Measurements from ENCODE around the gene SLC8A1. TPM values are rescaled to one million over a fixed set of nuclear protein-coding genes. Genes with fewer than 3 reads are reported as not detected.

Gene SLC8A1
- total and polyA plus RNA-seq, 2 of the 13 experiments (the other 11 are each of a cell fraction or from before 2014, with no cell fraction given), result not detected

DNA sequence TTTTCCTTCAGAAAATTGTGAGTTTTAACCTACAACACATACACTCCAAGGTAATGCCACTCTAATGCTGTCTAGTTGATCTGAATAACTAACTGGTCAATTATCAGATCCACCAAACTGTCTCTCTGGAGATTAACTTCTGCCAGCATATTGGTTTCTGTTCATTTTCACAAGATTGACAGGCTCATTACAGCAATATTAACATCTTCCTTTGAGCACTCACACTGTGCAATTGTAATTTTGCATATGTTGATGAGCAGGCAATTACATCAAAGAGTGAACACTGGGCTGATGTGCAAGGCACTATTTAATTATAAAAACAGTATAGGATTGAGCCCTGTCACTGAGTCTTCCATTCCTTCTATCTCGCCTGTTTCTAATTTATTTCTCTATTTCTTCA lies 197.3 kb downstream of the SLC8A1 start (continued):
- TF ChIP-seq YEATS2 (CRISPR knock-in tag; IDR thresholded peaks at IDR 0.05; ENCODE audit: borderline replicate concordance) (no peak), NONO (IDR thresholded peaks at IDR 0.05) (no peak), NONO (CRISPR knock-in tag; conservative IDR thresholded peaks at IDR 0.05) (no peak), ZNF576 (CRISPR knock-in tag; IDR thresholded peaks at IDR 0.05) (no peak)
- TF ChIP-seq, protein P1, sequence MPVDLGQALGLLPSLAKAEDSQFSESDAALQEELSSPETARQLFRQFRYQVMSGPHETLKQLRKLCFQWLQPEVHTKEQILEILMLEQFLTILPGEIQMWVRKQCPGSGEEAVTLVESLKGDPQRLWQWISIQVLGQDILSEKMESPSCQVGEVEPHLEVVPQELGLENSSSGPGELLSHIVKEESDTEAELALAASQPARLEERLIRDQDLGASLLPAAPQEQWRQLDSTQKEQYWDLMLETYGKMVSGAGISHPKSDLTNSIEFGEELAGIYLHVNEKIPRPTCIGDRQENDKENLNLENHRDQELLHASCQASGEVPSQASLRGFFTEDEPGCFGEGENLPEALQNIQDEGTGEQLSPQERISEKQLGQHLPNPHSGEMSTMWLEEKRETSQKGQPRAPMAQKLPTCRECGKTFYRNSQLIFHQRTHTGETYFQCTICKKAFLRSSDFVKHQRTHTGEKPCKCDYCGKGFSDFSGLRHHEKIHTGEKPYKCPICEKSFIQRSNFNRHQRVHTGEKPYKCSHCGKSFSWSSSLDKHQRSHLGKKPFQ (CRISPR knock-in tag; IDR thresholded peaks at IDR 0.05; ENCODE audit: insufficient replicate concordance), result no peak

GRCh38 chr2:40251137-40251536 lies 200.8 kb downstream of the SLC8A1 start:
- no peak for ATAC-seq
- no peak for DNase-seq (ENCODE audit: low spot score)
- ChIA-PET CTCF (ENCODE audit: low intra/inter-chr PET ratio, low total read pairs) (no interaction called here), POLR2A (no interaction called here)
- in situ Hi-C loops (cut with HindIII; ENCODE audit: extremely low pct_ligation_motif_present, low pct_unique_long_range_greater_than_20kb) (no loop called here), intact Hi-C loops (cut with micrococcal nuclease; ENCODE audit: unreplicated experiment) (no loop called here)
- TF ChIP-seq, protein P2, sequence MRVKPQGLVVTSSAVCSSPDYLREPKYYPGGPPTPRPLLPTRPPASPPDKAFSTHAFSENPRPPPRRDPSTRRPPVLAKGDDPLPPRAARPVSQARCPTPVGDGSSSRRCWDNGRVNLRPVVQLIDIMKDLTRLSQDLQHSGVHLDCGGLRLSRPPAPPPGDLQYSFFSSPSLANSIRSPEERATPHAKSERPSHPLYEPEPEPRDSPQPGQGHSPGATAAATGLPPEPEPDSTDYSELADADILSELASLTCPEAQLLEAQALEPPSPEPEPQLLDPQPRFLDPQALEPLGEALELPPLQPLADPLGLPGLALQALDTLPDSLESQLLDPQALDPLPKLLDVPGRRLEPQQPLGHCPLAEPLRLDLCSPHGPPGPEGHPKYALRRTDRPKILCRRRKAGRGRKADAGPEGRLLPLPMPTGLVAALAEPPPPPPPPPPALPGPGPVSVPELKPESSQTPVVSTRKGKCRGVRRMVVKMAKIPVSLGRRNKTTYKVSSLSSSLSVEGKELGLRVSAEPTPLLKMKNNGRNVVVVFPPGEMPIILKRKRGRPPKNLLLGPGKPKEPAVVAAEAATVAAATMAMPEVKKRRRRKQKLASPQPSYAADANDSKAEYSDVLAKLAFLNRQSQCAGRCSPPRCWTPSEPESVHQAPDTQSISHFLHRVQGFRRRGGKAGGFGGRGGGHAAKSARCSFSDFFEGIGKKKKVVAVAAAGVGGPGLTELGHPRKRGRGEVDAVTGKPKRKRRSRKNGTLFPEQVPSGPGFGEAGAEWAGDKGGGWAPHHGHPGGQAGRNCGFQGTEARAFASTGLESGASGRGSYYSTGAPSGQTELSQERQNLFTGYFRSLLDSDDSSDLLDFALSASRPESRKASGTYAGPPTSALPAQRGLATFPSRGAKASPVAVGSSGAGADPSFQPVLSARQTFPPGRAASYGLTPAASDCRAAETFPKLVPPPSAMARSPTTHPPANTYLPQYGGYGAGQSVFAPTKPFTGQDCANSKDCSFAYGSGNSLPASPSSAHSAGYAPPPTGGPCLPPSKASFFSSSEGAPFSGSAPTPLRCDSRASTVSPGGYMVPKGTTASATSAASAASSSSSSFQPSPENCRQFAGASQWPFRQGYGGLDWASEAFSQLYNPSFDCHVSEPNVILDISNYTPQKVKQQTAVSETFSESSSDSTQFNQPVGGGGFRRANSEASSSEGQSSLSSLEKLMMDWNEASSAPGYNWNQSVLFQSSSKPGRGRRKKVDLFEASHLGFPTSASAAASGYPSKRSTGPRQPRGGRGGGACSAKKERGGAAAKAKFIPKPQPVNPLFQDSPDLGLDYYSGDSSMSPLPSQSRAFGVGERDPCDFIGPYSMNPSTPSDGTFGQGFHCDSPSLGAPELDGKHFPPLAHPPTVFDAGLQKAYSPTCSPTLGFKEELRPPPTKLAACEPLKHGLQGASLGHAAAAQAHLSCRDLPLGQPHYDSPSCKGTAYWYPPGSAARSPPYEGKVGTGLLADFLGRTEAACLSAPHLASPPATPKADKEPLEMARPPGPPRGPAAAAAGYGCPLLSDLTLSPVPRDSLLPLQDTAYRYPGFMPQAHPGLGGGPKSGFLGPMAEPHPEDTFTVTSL (CRISPR knock-in tag; IDR thresholded peaks at IDR 0.05; ENCODE audit: borderline replicate concordance), result no peak
- no peak for TF ChIP-seq ZFAT (CRISPR knock-in tag; conservative IDR thresholded peaks at IDR 0.05)
- no peak for TF ChIP-seq ELF1 (CRISPR knock-in tag; IDR thresholded peaks at IDR 0.05)
- TF ChIP-seq ZBTB21 (CRISPR knock-in tag; IDR thresholded peaks at IDR 0.05), result no peak
- no peak for TF ChIP-seq ZMYM2 (CRISPR knock-in tag; IDR thresholded peaks at IDR 0.05)
- no peak for TF ChIP-seq FLYWCH1 (CRISPR knock-in tag; IDR thresholded peaks at IDR 0.05)
- no peak for TF ChIP-seq HIVEP1 (CRISPR knock-in tag; IDR thresholded peaks at IDR 0.05)
- TF ChIP-seq ZBTB8A (CRISPR knock-in tag; IDR thresholded peaks at IDR 0.05; ENCODE audit: borderline replicate concordance, low read depth), result no peak
- TF ChIP-seq SAP130 (CRISPR knock-in tag; IDR thresholded peaks at IDR 0.05; ENCODE audit: low read depth), result no peak
- no peak for TF ChIP-seq ZNF703 (CRISPR knock-in tag; IDR thresholded peaks at IDR 0.05; ENCODE audit: borderline replicate concordance)
- no peak for TF ChIP-seq FOSL1 (CRISPR knock-in tag; IDR thresholded peaks at IDR 0.05; ENCODE audit: borderline replicate concordance)
- no peaks in the 10 kb centered on the region for H3K4me1 ChIP-seq (ENCODE audit: insufficient read depth, low read length)
- no peak overlapping the region for H2AFZ ChIP-seq (ENCODE audit: low read length)
- H3K27ac ChIP-seq (ENCODE audit: extremely low read length, insufficient read depth, low read length), result no peak overlapping the region
- H3K4me2 ChIP-seq (ENCODE audit: low read depth, low read length), result no peak overlapping the region
- no TSS peak for BruUV-seq (replicated peaks)
- WGBS (ENCODE audit: low lambda C conversion rate), result 11% methylated on average over 2 of the region's 2 CpGs
- no peak overlapping the region for H3K4me3 ChIP-seq (replicated peaks in 1 of 3; ENCODE audit: insufficient read depth in 1 of 3, low read depth in 2 of 3, low read length in 3 of 3)
- H3K36me3 ChIP-seq (replicated peaks in 1 of 2; ENCODE audit: control insufficient read depth in 1 of 2, insufficient read depth in 2 of 2, low read length in 2 of 2), result no peaks in the 10 kb centered on the region
- no peaks in the 10 kb centered on the region for H4K20me1 ChIP-seq (ENCODE audit: insufficient read depth, low read length)
- H3K79me2 ChIP-seq (ENCODE audit: insufficient read depth, low read length), result no peaks in the 10 kb centered on the region
- H3K9me3 ChIP-seq (ENCODE audit: low read length), result no peaks in the 10 kb centered on the region
- no peak for FAIRE-seq
- no peak overlapping the region for H3K9ac ChIP-seq (ENCODE audit: insufficient read depth, low read depth, low read length)
- no peaks in the 10 kb centered on the region for H3K27me3 ChIP-seq (ENCODE audit: control insufficient read depth in 1 of 2, insufficient read depth in 2 of 2, low read length in 2 of 2)
